Measurements from ENCODE around the gene EFHD2. TPM values are rescaled to one million over a fixed set of nuclear protein-coding genes. Genes with fewer than 3 reads are reported as not detected.
"Not testable (repeated sequence)": the region's sequence is repeated elsewhere in the genome, so short reads cannot be mapped to it uniquely, and the experiment has no call there.

EFHD2 gene
- total RNA-seq, 1 experiment from 2014 or later: 52.5 TPM

- DNase-seq (ENCODE audit: low spot score); in situ Hi-C loops (cut with HindIII; ENCODE audit: low sequenced_read_pairs): not testable (repeated sequence)
Measured at GRCh38 chr1:15463064-15463800, 53.5 kb downstream of the EFHD2 start.

GRCh38 chr1:15463926-15464322 lies 54.2 kb downstream of the EFHD2 start:
- DNase-seq (ENCODE audit: low spot score); in situ Hi-C loops (cut with HindIII; ENCODE audit: low sequenced_read_pairs): not testable (repeated sequence)

- no peak for DNase-seq (ENCODE audit: low spot score)
- in situ Hi-C loops (cut with HindIII; ENCODE audit: low sequenced_read_pairs): no loop called here
Measured at GRCh38 chr1:15465674-15466073, 56.0 kb downstream of the EFHD2 start.

GRCh38 chr1:15466955-15467625 lies 57.4 kb downstream of the EFHD2 start:
- DNase-seq (ENCODE audit: low spot score); in situ Hi-C loops (cut with HindIII; ENCODE audit: low sequenced_read_pairs): not testable (repeated sequence)

GRCh38 chr1:15468145-15468544 lies 58.5 kb downstream of the EFHD2 start:
- in situ Hi-C loops (cut with HindIII; ENCODE audit: low sequenced_read_pairs): no loop called here
- no peak for DNase-seq (ENCODE audit: low spot score)

- in situ Hi-C loops (cut with HindIII; ENCODE audit: low sequenced_read_pairs): no loop called here
- DNase-seq (ENCODE audit: low spot score): peak; percentile 61
Measured at GRCh38 chr1:15469361-15469760, 59.7 kb downstream of the EFHD2 start.

- peak; percentile 71 for DNase-seq (ENCODE audit: low spot score)
- in situ Hi-C loops (cut with HindIII; ENCODE audit: low sequenced_read_pairs): not testable (repeated sequence)
Measured at GRCh38 chr1:15469821-15470448, 60.2 kb downstream of the EFHD2 start.

GRCh38 chr1:15471067-15471466 lies 61.4 kb downstream of the EFHD2 start:
- DNase-seq (ENCODE audit: low spot score); in situ Hi-C loops (cut with HindIII; ENCODE audit: low sequenced_read_pairs): not testable (repeated sequence)

GRCh38 chr1:15471723-15472122 lies 62.0 kb downstream of the EFHD2 start:
- in situ Hi-C loops (cut with HindIII; ENCODE audit: low sequenced_read_pairs); DNase-seq (ENCODE audit: low spot score): not testable (repeated sequence)

- DNase-seq (ENCODE audit: low spot score): no peak
- in situ Hi-C loops (cut with HindIII; ENCODE audit: low sequenced_read_pairs): no loop called here
Measured at GRCh38 chr1:15472587-15472986, 62.9 kb downstream of the EFHD2 start.

GRCh38 chr1:15475752-15476314 lies 66.1 kb downstream of the EFHD2 start, which contains the start of gene CELA2B:
Gene CELA2B (plus strand): TSS chr1:15476104. CDS start chr1:15476126, 22 bp downstream.
- peak; percentile 68 for DNase-seq (ENCODE audit: low spot score)
- in situ Hi-C loops (cut with HindIII; ENCODE audit: low sequenced_read_pairs): no loop called here

- in situ Hi-C loops (cut with HindIII; ENCODE audit: low sequenced_read_pairs): no loop called here
- no peak for DNase-seq (ENCODE audit: low spot score)
Measured at GRCh38 chr1:15476927-15477326, 67.2 kb downstream of the EFHD2 start.

- DNase-seq (ENCODE audit: low spot score): no peak
- in situ Hi-C loops (cut with HindIII; ENCODE audit: low sequenced_read_pairs): no loop called here
Measured at GRCh38 chr1:15477646-15478212, 68.0 kb downstream of the EFHD2 start.

Other genes with a start within 250 kb of the EFHD2 start
- 13.7 and 24.0 TPM in 2 replicates for gene FHAD1, start 162.7 kb upstream of the EFHD2 start, total RNA-seq (2014; rRNA removed; shearing (Covaris generic))
- gene CTRC, start 28.6 kb downstream of the EFHD2 start, total RNA-seq (2014; rRNA removed; shearing (Covaris generic)): not detected in 2 replicates
- not detected in 2 replicates for gene CELA2A, start 46.8 kb downstream of the EFHD2 start, total RNA-seq (2014; rRNA removed; shearing (Covaris generic))
- not detected in 2 replicates for gene CELA2B, start 66.2 kb downstream of the EFHD2 start, total RNA-seq (2014; rRNA removed; shearing (Covaris generic))
- 12.3 and 15.6 TPM in 2 replicates for gene CASP9, start 114.3 kb downstream of the EFHD2 start, total RNA-seq (2014; rRNA removed; shearing (Covaris generic))
- gene DNAJC16, start 117.0 kb downstream of the EFHD2 start, total RNA-seq (2014; rRNA removed; shearing (Covaris generic)): 3.4 and 19.1 TPM in 2 replicates
- 2.0 and 2.6 TPM in 2 replicates for gene AGMAT, start 175.2 kb downstream of the EFHD2 start, total RNA-seq (2014; rRNA removed; shearing (Covaris generic))
- gene DDI2, start 207.6 kb downstream of the EFHD2 start, total RNA-seq (2014; rRNA removed; shearing (Covaris generic)): 6.5 and 9.9 TPM in 2 replicates

All from G401 (cell line).